Heart right ventricle (tissue), 16 donors: ENCODE data around the gene RTP2. TPM values are rescaled to one million over a fixed set of nuclear protein-coding genes. Genes with fewer than 3 reads are reported as not detected.

Experiments
- ATAC-seq, 8 donors: fragments of 200-7000 bp; cut with Tn5 transposase; one replicate each; pipeline ENCODE4 v1.9.1; 2020; ENCODE audit warnings: mild to moderate bottlenecking in 8 of 8, moderate library complexity in 8 of 8, moderate number of reproducible peaks in 1 of 8
- DNase-seq, 2 donors: peaks; one replicate each; pipeline ENCODE4 v3.0.0-alpha.2; 2020
- H3K27ac ChIP-seq, 10 donors: fragments of 200-600 bp; sonication (generic) in 2 of 10; one replicate each; pipeline versions ENCODE4 v1.5.0 to v1.8.0; 2020 to 2022; ENCODE audit warnings: mild to moderate bottlenecking in 3 of 10
- H3K27me3 ChIP-seq, 7 donors: fragments of 200-600 bp; one replicate each; pipeline ENCODE4 v1.8.0; 2021 to 2022; ENCODE audit warnings: mild to moderate bottlenecking in 2 of 7
- H3K36me3 ChIP-seq, 9 donors: fragments of 200-600 bp; sonication (generic) in 1 of 9; one replicate each; pipeline versions ENCODE4 v1.5.0 to v1.8.0; 2020 to 2022; ENCODE audit warnings: mild to moderate bottlenecking in 2 of 9
- H3K4me1 ChIP-seq, 9 donors: fragments of 200-600 bp; sonication (generic) in 1 of 9; one replicate each; pipeline versions ENCODE4 v1.5.0 to v1.8.0; 2020 to 2022; ENCODE audit warnings: mild to moderate bottlenecking in 4 of 9
- H3K4me3 ChIP-seq, 10 donors: fragments of 200-600 bp; sonication (generic) in 2 of 10; one replicate each; pipeline versions ENCODE4 v1.5.0 to v1.8.0; 2020 to 2022; ENCODE audit warnings: mild to moderate bottlenecking in 7 of 10, moderate library complexity in 2 of 10
- H3K9me3 ChIP-seq, 11 donors: fragments of 200-600 bp in 10 of 11; sonication (generic) in 2 of 11; one replicate each; pipeline versions ENCODE4 v1.5.0 to v1.8.0; 2013 to 2022; ENCODE audit warnings: mild to moderate bottlenecking in 2 of 11, control low read depth in 1 of 11, moderate library complexity in 1 of 11
- WGBS, 2 donors: extraction: QIAGEN DNeasy Blood & Tissue Kit; methylation state at CpG; one replicate each; pipeline ENCODE4 v1.1.7; 2013; ENCODE audit warnings: inconsistent platforms in 1 of 2; 5-methylcytosine and 5-hydroxymethylcytosine counted together
- intact Hi-C, 10 donors: fragments of 100-400 bp; cut with DNase I; formaldehyde crosslinking; loops; one replicate each; pipeline versions ENCODE4 v1.11.1 to v1.14.2; 2022
- polyA plus RNA-seq, 2 donors: library from polyadenylated mRNA; stranded (reverse); fragments of 200-250 nt; gene quantifications; one replicate each; pipeline ENCODE4 v1.2.3, GENCODE V29; 2013
- total RNA-seq, 10 donors: library from RNA; stranded (reverse); fragmentation: NEBNext Ultra II Directional in 3 of 10; extraction: Animal tissue kit (Norgen Biotek cat#: 25700) in 3 of 10; gene quantifications; one replicate each; pipeline versions ENCODE4 v1.2.1 to v1.2.4, GENCODE V29; 2021 to 2023
- TF ChIP-seq, protein P1 (sequence below), 9 donors: fragments of 200-600 bp; sonication (generic) in 2 of 9; IDR thresholded peaks; one replicate each; pipeline versions ENCODE4 v1.5.0 to v1.8.0; 2021 to 2022; ENCODE audit warnings: antibody characterized with exemption in 9 of 9, mild to moderate bottlenecking in 5 of 9, moderate library complexity in 1 of 9
- donor health status: Arrhythmogenic right ventricular cardiomyopathy.
- donor health status: ischemic (EF 13 %, LVEDD 7.1; RV severe dilation, severe dysfunction).
- donor health status: healthy with polysubstance abuse.
- donor health status: DM: no; HTN: yes; CAD: no.
- donor health status: DM: no; HTN: no; CAD: no.
- donor health status: ischemic (EF 25% LVEDD 6.9; RV normal size, moderate dysfunction).
- donor health status: ischemic (EF 25% LVEDD 5.7; RV mildly dilated, moderate dysfunction).
- donor health status: healthy.
- donor health status: DM: yes; HTN: yes; CAD: no.
- donor health status: Ischemic cardiomyopathy.
- donor health status: ischemic (EF 35%, LVEDD 5.7; RV mildly dilated, moderate dysfunction).
- donor health status: nonischemic (EF 11% LVEDD 7.7; RV severe dilation, severe dysfunction).
- donor health status: DM: yes; HTN: yes; CAD: no.
- donor health status: PGD.
- donor health status: ischemic (EF 29% LVEDD 5.4; RV normal size, mild dysfunction).
- donor health status: nonischemic (EF 23%, LVEDD 6.1; RV moderate dilation, normal function).

RTP2 gene
- total and polyA plus RNA-seq, 12 donors, result not detected

DNA sequence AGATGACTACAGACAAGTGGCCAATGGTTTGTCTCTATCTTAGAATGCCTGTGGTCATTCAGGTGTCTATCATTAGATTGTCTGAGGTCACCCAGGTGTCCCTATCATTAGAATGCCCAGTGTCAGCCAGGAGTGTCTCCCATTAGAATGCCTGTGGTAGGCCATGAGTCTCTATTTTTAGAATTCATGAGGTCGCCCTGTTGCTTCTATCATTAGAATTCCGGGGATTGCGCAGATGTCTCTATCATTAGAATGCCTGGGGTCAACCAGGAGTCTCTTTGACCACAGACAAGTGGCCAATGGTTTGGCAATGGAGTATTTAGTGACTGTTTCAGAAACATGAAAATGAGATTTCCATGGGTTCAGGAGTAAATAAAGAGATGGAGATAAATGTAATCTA lies 7.6 kb downstream of the RTP2 start:
- peaks cover 0 to 25% (median 8%) of the 10 kb centered on the region in 9 donors for H3K4me1 ChIP-seq
- TF ChIP-seq, protein P1, sequence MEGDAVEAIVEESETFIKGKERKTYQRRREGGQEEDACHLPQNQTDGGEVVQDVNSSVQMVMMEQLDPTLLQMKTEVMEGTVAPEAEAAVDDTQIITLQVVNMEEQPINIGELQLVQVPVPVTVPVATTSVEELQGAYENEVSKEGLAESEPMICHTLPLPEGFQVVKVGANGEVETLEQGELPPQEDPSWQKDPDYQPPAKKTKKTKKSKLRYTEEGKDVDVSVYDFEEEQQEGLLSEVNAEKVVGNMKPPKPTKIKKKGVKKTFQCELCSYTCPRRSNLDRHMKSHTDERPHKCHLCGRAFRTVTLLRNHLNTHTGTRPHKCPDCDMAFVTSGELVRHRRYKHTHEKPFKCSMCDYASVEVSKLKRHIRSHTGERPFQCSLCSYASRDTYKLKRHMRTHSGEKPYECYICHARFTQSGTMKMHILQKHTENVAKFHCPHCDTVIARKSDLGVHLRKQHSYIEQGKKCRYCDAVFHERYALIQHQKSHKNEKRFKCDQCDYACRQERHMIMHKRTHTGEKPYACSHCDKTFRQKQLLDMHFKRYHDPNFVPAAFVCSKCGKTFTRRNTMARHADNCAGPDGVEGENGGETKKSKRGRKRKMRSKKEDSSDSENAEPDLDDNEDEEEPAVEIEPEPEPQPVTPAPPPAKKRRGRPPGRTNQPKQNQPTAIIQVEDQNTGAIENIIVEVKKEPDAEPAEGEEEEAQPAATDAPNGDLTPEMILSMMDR (IDR thresholded peaks at IDR 0.05), result no peak
- 13 to 18% methylated on average over 3 of the region's 3 CpGs for WGBS, 2 donors
- intact Hi-C loops, result no loop called here
- no peaks in the 10 kb centered on the region for H3K27me3 ChIP-seq
- ATAC-seq (peak in 6 of 8 donors; percentile 31 to 87 (median 59)), DNase-seq (peak in 1 of 2 donors; percentile 23)
- H3K36me3 ChIP-seq, result no peaks in the 10 kb centered on the region
- no peak overlapping the region for H3K4me3 ChIP-seq
- H3K9me3 ChIP-seq, result no peaks in the 10 kb centered on the region
- H3K27ac ChIP-seq, result peak overlapping the region in 4 of 10 donors; percentile 44 to 74 (median 54)

DNA sequence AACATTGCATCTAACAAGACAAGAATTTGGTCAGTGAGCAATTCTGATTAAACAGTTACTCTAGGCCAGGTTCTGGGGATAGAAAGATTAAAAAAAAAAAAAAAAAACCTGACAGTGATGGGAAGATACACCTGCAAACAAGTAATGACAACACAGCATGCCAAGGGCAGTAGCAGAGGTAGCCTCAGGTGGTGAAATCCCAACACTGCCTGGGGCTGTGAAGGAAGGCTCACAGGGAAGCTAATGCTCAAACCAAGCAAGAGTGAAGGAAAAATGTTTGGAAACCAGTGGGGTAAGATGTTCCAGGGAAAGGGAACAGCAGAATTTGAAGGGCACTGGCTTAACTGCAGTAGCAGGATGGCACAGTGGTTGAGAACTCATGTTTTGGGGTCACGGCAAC lies 8.9 kb downstream of the RTP2 start:
- Histone ChIP-seq H3K27ac (no peak overlapping the region), H3K36me3 (no peaks in the 10 kb centered on the region), H3K4me3 (no peak overlapping the region), H3K4me1 (peaks cover 0 to 25% (median 8%) of the 10 kb centered on the region in 9 donors), H3K27me3 (no peaks in the 10 kb centered on the region), H3K9me3 (no peaks in the 10 kb centered on the region)
- 97 to 100% methylated on average over 1 of the region's 1 CpG for WGBS, 2 donors
- intact Hi-C loops, result no loop called here
- no peak for DNase-seq
- no peak for ATAC-seq
- TF ChIP-seq, protein P1 (IDR thresholded peaks at IDR 0.05), result no peak

DNA sequence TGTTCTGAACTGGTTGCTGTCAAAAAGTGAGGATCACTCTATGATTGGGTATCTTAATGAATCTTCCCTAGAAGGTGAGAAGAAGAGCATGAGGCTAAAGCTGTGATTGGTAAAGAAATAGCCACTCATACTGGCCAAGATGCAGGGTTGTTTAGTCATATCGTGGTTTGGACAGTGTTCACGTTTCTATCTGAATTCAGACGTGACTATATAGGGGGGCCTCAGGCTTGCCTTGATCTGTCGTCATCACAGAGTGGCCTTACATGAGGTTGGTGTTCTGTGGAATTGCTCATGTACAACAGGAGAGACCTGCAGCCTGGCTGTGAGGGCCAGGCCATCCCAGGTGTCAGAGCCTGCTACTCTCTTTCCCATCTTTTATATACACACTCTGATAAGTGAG lies 12.4 kb downstream of the RTP2 start:
- TF ChIP-seq, protein P1 (IDR thresholded peaks at IDR 0.05), result no peak
- ATAC-seq (no peak), DNase-seq (no peak)
- intact Hi-C loops, result loop anchor here in 1 of 10 donors (10.0 kb wide), 1 partner anchor 465 kb away; no protein-coding TSS in a partner anchor
- peaks cover 0 to 4% (median 0%) of the 10 kb centered on the region in 7 donors for H3K27me3 ChIP-seq
- no peak overlapping the region for H3K27ac ChIP-seq
- peaks cover 0 to 21% (median 6%) of the 10 kb centered on the region in 11 donors for H3K9me3 ChIP-seq
- no peaks in the 10 kb centered on the region for H3K36me3 ChIP-seq
- WGBS, 2 donors, result 66 to 73% methylated on average over 4 of the region's 4 CpGs
- H3K4me1 ChIP-seq, result peaks cover 0 to 8% (median under 1%) of the 10 kb centered on the region in 9 donors
- no peak overlapping the region for H3K4me3 ChIP-seq

DNA sequence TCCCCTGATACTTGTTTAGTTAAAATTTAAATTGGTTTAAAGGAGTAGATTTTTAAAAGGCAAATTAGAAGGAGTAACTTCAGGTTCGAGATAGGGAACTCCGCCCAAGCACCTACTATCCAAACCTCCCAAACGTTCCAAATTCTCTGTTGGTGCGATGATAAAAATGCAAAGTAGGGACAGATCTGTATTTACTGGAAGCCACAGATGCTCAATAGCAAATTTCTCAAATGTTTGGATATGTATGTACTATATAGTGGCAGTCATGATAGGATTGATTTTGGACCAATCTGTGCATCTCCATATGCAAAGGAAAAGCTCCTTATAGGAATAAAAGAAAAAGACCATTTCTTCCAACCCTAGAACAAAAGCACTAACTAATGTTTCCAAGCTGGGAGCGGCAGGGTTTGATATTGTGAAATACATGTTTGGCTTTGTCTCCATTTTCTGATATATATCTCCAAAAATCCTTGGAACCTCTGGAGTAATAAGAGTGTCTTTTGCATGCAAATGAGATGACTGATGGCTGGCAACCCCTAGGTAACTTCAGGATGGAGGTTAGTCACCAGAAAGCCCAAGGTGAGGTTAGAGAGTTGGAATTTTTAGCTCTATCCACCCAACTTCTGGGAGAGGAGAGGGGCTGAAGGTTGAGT lies 15.6 kb downstream of the RTP2 start:
- TF ChIP-seq, protein P1 (IDR thresholded peaks at IDR 0.05), result no peak
- Histone ChIP-seq H3K4me3 (no peak overlapping the region), H3K36me3 (no peaks in the 10 kb centered on the region), H3K4me1 (no peaks in the 10 kb centered on the region), H3K27ac (no peak overlapping the region), H3K9me3 (peaks cover 0 to 24% (median 8%) of the 10 kb centered on the region in 11 donors), H3K27me3 (peaks cover 0 to 4% (median 0%) of the 10 kb centered on the region in 7 donors)
- intact Hi-C loops, result loop anchor here in 1 of 10 donors (10.0 kb wide), 1 partner anchor 462 kb away; no protein-coding TSS in a partner anchor
- 91 to 93% methylated on average over 5 of the region's 5 CpGs for WGBS, 2 donors
- ATAC-seq (no peak), DNase-seq (no peak)
